PC-9 (cell line): ENCODE measurements around the gene ATCAY. TPM values are rescaled to one million over a fixed set of nuclear protein-coding genes. Genes with fewer than 3 reads are reported as not detected.

Experiments
- BruUV-seq: library from RNA; stranded (reverse); fragments of 400-500 nt; replicated peaks from 2 replicates; lab custom pipeline; 2021; lab: Mats Ljungman, UMichigan
- CTCF ChIA-PET: fragments of 300-600 bp; sonication (Branson Sonifier 250); formaldehyde crosslinking; loops from one replicate; lab custom pipeline; 2022; ENCODE audit warnings: antibody characterized with exemption; lab: Charles Lee
- POLR2A ChIA-PET: fragments of 300-600 bp; sonication (Branson Sonifier 250); formaldehyde crosslinking; loops from one replicate; lab custom pipeline; 2022; ENCODE audit warnings: antibody characterized with exemption; ENCODE audit not compliant: unreplicated experiment; lab: Charles Lee
- DNase-seq, 2 experiments: peaks; one replicate each; pipeline versions ENCODE4 v3.0.0 to v3.0.0-alpha.2; 2015 to 2022; ENCODE audit warnings: mixed read lengths in 1 of 2
- H2AFZ ChIP-seq: fragments of 200-600 bp; sonication (generic); 2 replicates; pipeline ENCODE4 v1.8.1; 2017; ENCODE audit warnings: antibody characterized with exemption
- H3F3A ChIP-seq: fragments of 200-600 bp; sonication (generic); 2 replicates; pipeline ENCODE4 v1.8.1; 2017; ENCODE audit warnings: antibody characterized with exemption, mild to moderate bottlenecking, low read depth; ENCODE audit not compliant: insufficient read depth
- H3K27ac ChIP-seq: fragments of 200-600 bp; sonication (generic); 2 replicates; pipeline ENCODE4 v1.6.1; 2016; ENCODE audit warnings: mixed run types
- H3K27me3 ChIP-seq: fragments of 200-600 bp; sonication (generic); 2 replicates; pipeline ENCODE4 v1.6.1; 2016; ENCODE audit warnings: low read depth, mixed run types; ENCODE audit not compliant: insufficient read depth
- H3K36me3 ChIP-seq: fragments of 200-600 bp; sonication (generic); 2 replicates; pipeline ENCODE4 v1.6.1; 2016; ENCODE audit warnings: low read depth, mixed run types
- H3K4me1 ChIP-seq: fragments of 200-600 bp; sonication (generic); replicated peaks from 2 replicates; pipeline ENCODE4 v1.6.1; 2016; ENCODE audit warnings: mixed run types; ENCODE audit not compliant: insufficient read depth
- H3K4me2 ChIP-seq: fragments of 200-600 bp; sonication (generic); 2 replicates; pipeline ENCODE4 v1.6.1; 2017; ENCODE audit warnings: mixed run types
- H3K4me3 ChIP-seq: fragments of 200-600 bp; sonication (generic); 2 replicates; pipeline ENCODE4 v1.6.1; 2016; ENCODE audit warnings: mixed run types
- H3K79me2 ChIP-seq: fragments of 200-600 bp; sonication (generic); 2 replicates; pipeline ENCODE4 v1.6.1; 2017; ENCODE audit warnings: low read depth, mixed run types
- H3K9me2 ChIP-seq: fragments of 200-600 bp; sonication (generic); 2 replicates; pipeline ENCODE4 v1.8.1; 2017; ENCODE audit warnings: mild to moderate bottlenecking; ENCODE audit not compliant: insufficient read depth
- H3K9me3 ChIP-seq: fragments of 200-600 bp; sonication (generic); 2 replicates; pipeline ENCODE4 v1.8.1; 2016; ENCODE audit warnings: low read depth; ENCODE audit not compliant: insufficient read depth
- H4K20me1 ChIP-seq: fragments of 200-600 bp; sonication (generic); 2 replicates; pipeline ENCODE4 v1.8.1; 2017; ENCODE audit not compliant: insufficient read depth
- EZH2 ChIP-seq: fragments of 200-600 bp; sonication (generic); IDR thresholded peaks from 2 replicates; pipeline ENCODE4 v1.8.0; 2017; ENCODE audit warnings: antibody characterized with exemption, low read depth
- intact Hi-C: fragments of 100-400 bp; cut with micrococcal nuclease; formaldehyde crosslinking; loops from one replicate; pipeline ENCODE4 v1.10.0; 2022; ENCODE audit not compliant: unreplicated experiment
- total RNA-seq: library from RNA; stranded (reverse); gene quantifications from 2 replicates; pipeline ENCODE4 v1.2.3, GENCODE V29; 2021
- TF ChIP-seq, protein P1 (sequence below): fragments of 200-600 bp; sonication (generic); conservative IDR thresholded peaks from 2 replicates; pipeline ENCODE4 v1.6.1; 2017; ENCODE audit warnings: mixed run types, antibody characterized with exemption, mild to moderate bottlenecking, moderate library complexity

ATCAY gene
- total RNA-seq, 1 experiment from 2014 or later, result not detected

DNA sequence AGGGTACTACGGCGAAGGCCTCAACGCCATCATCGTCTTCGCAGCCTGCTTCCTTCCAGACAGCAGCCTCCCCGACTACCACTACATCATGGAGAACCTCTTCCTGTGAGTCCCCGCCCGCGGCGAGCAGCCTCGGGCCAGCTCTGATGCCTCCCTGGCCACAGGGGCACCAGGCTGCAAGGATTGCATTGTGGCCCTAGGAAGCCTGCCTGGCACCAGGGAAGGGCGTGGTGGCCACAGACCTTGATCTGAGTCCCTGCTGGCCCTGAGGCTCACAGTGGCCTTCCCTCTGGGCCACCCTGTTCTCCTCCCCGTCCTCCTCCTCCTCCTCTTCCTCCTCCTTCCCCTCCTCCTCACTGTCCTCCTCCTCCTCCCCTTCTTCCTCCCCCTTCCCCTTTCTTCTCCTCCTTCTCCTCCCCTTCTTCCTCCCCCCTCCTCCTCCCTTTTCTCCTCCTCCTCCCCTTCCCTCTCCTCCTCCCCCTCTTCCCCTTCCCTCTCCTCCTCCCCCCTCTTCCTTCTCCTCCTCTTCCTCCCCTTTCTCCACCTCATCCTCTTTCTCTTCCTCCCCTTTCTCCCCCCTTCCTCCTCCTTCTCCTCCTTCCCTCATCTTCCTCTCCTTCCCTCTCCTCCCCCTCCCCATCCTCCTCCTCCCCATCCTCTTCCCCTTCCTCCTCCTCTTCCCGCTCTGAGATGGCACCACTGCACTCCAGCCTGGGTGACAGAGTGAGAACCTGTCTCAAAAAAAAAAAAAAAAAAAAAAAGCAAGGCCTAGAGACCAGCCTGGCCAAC lies 28.0 kb downstream of the ATCAY start:
- Histone ChIP-seq H4K20me1 (no peaks in the 10 kb centered on the region), H2AFZ (no peak overlapping the region), H3K4me1 (no peaks in the 10 kb centered on the region), H3K9me3 (no peaks in the 10 kb centered on the region), H3K27ac (no peak overlapping the region), H3F3A (no peaks in the 10 kb centered on the region), H3K79me2 (no peaks in the 10 kb centered on the region), H3K27me3 (peaks cover 23% of the 10 kb centered on the region), H3K4me3 (no peak overlapping the region), H3K4me2 (no peak overlapping the region), H3K36me3 (no peaks in the 10 kb centered on the region), H3K9me2 (no peaks in the 10 kb centered on the region)
- TF ChIP-seq, protein P1, sequence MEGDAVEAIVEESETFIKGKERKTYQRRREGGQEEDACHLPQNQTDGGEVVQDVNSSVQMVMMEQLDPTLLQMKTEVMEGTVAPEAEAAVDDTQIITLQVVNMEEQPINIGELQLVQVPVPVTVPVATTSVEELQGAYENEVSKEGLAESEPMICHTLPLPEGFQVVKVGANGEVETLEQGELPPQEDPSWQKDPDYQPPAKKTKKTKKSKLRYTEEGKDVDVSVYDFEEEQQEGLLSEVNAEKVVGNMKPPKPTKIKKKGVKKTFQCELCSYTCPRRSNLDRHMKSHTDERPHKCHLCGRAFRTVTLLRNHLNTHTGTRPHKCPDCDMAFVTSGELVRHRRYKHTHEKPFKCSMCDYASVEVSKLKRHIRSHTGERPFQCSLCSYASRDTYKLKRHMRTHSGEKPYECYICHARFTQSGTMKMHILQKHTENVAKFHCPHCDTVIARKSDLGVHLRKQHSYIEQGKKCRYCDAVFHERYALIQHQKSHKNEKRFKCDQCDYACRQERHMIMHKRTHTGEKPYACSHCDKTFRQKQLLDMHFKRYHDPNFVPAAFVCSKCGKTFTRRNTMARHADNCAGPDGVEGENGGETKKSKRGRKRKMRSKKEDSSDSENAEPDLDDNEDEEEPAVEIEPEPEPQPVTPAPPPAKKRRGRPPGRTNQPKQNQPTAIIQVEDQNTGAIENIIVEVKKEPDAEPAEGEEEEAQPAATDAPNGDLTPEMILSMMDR, result no peak
- no peak for TF ChIP-seq EZH2
- no peak for DNase-seq
- CTCF ChIA-PET, result no interaction called here
- BruUV-seq, result no TSS peak
- intact Hi-C loops, result no loop called here
- POLR2A ChIA-PET, result no interaction called here

- Histone ChIP-seq H3K36me3 (no peaks in the 10 kb centered on the region), H4K20me1 (no peaks in the 10 kb centered on the region), H3K27ac (no peak overlapping the region), H3K79me2 (no peaks in the 10 kb centered on the region), H3K4me2 (no peak overlapping the region), H3K9me2 (no peaks in the 10 kb centered on the region), H2AFZ (no peak overlapping the region), H3K9me3 (no peaks in the 10 kb centered on the region), H3K4me3 (no peak overlapping the region), H3F3A (no peaks in the 10 kb centered on the region), H3K27me3 (peaks cover 18% of the 10 kb centered on the region), H3K4me1 (no peaks in the 10 kb centered on the region)
- intact Hi-C loops, result no loop called here
- ChIA-PET CTCF (no interaction called here), POLR2A (no interaction called here)
- no peak for DNase-seq
- TF ChIP-seq, protein P1, result no peak
- TF ChIP-seq EZH2, result no peak
- BruUV-seq, result no TSS peak
Measured at GRCh38 chr19:3910105-3910504, 29.6 kb downstream of the ATCAY start.

DNA sequence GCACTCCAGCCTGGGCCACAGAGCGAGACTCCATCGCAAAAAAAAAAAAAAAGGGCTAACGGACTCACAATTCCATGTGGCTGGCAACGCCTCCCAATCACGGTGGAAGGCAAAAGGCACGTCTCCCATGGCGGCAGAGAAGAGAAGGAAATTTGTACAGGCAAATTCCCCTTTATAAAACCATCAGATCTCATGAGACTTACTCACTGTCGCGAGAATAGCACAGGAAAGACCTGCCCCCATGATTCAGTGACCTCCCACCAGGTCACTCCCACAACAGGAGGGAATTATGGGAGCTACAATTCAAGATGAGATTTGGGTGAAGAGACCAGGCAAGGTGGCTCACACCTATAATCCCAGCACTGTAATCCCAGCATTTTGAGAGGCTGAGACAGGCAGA lies 33.7 kb downstream of the ATCAY start:
- intact Hi-C loops, result no loop called here
- no peak for DNase-seq
- Histone ChIP-seq H2AFZ (no peak overlapping the region), H3K36me3 (no peaks in the 10 kb centered on the region), H3K4me2 (no peak overlapping the region), H3K9me2 (no peaks in the 10 kb centered on the region), H3K4me1 (no peaks in the 10 kb centered on the region), H4K20me1 (no peaks in the 10 kb centered on the region), H3K9me3 (no peaks in the 10 kb centered on the region), H3F3A (no peaks in the 10 kb centered on the region), H3K4me3 (no peak overlapping the region), H3K27me3 (peaks cover 4% of the 10 kb centered on the region; the same call in 1 of the 2 replicates), H3K79me2 (no peaks in the 10 kb centered on the region), H3K27ac (no peak overlapping the region)
- ChIA-PET CTCF (interaction anchor here (0.6 kb wide), 1 partner anchor 19 kb away, joined by 12 read pairs; no protein-coding TSS in a partner anchor), POLR2A (no interaction called here)
- no TSS peak for BruUV-seq
- TF ChIP-seq, protein P1, result no peak
- TF ChIP-seq EZH2, result no peak
